ENCODE measurements around the gene LCLAT1. TPM values are rescaled to one million over a fixed set of nuclear protein-coding genes. Genes with fewer than 3 reads are reported as not detected.

LCLAT1 gene
- total RNA-seq, 1 donor from 2014 or later: 29.0 TPM

DNA sequence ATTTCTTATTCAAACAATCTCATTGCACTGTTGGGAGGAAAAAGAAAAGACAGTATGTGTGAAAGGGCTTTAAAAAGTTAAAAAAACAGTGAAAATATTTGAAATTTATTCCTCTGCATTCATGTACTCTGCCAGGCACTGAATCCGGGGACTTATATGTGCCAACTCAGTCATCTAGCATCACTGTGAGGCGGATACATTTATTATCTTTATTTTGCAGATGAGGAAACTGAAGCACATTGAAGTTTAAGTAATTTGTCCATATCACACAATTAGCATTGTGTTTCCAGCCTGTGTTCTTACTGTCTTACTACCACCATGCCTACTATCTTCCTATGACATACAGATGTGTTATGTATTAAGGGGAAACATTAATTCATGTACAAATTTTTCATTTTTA is 1.8 kb downstream of the LCLAT1 start:
- Mint-ChIP-seq H3K27ac (peak overlapping the region; percentile 97), H3K9me3 (no peaks in the 10 kb centered on the region), H3K36me3 (peaks cover 4% of the 10 kb centered on the region), H3K4me1 (ENCODE audit: unreplicated experiment) (peaks cover 34% of the 10 kb centered on the region), H3K27me3 (no peaks in the 10 kb centered on the region), H3K4me3 (peak overlapping the region; percentile 95)
- DNase-seq (ENCODE audit: extremely low spot score, unreplicated experiment): no peak
- TF ChIP-seq, protein P1, sequence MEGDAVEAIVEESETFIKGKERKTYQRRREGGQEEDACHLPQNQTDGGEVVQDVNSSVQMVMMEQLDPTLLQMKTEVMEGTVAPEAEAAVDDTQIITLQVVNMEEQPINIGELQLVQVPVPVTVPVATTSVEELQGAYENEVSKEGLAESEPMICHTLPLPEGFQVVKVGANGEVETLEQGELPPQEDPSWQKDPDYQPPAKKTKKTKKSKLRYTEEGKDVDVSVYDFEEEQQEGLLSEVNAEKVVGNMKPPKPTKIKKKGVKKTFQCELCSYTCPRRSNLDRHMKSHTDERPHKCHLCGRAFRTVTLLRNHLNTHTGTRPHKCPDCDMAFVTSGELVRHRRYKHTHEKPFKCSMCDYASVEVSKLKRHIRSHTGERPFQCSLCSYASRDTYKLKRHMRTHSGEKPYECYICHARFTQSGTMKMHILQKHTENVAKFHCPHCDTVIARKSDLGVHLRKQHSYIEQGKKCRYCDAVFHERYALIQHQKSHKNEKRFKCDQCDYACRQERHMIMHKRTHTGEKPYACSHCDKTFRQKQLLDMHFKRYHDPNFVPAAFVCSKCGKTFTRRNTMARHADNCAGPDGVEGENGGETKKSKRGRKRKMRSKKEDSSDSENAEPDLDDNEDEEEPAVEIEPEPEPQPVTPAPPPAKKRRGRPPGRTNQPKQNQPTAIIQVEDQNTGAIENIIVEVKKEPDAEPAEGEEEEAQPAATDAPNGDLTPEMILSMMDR (conservative IDR thresholded peaks at IDR 0.05): no peak

DNA sequence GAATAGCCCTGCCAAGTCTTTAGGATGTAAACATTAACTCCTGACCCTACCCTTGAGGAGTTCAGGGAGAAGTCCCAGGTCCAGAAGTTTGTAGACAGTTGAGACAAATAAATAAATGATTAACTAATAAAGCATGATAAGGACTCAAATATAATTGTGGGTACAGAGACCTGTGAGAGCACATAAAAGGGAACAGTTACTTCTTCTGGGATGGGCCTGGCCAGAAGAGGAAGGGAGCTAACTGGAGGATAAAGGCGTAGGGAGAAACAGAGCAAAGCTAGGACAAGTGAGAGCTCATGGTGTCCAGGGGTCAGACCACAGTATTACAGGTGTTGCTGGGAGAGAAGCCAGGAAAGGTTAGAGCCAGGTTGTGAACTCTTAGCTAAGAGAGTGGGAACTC is 3.0 kb downstream of the LCLAT1 start:
- Mint-ChIP-seq H3K4me1 (ENCODE audit: unreplicated experiment) (peaks cover 35% of the 10 kb centered on the region), H3K9me3 (no peaks in the 10 kb centered on the region), H3K4me3 (no peak overlapping the region), H3K36me3 (peaks cover 4% of the 10 kb centered on the region), H3K27me3 (no peaks in the 10 kb centered on the region), H3K27ac (no peak overlapping the region)
- TF ChIP-seq, protein P1 (conservative IDR thresholded peaks at IDR 0.05): no peak
- DNase-seq (ENCODE audit: extremely low spot score, unreplicated experiment): no peak

DNA sequence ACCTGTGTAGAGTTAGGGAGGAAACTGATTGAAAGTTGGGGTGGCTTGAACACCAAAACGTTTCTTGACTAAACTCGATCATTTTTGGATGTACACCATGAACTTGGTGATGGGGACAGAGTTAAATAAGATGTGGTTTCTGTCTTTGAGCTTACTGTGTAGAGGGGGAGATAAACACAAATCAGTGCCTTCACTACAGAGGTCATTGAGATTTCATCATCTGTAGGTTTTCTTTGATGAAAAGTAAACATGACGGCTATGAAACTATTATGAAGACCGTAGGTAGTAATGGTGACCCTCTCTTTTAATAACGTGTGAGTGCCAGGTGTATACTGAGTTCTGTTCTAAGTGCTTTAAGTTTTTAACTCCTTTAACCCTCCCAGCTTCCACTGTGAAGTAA is 6.5 kb downstream of the LCLAT1 start:
- no peaks in the 10 kb centered on the region for H3K27me3 Mint-ChIP-seq

DNA sequence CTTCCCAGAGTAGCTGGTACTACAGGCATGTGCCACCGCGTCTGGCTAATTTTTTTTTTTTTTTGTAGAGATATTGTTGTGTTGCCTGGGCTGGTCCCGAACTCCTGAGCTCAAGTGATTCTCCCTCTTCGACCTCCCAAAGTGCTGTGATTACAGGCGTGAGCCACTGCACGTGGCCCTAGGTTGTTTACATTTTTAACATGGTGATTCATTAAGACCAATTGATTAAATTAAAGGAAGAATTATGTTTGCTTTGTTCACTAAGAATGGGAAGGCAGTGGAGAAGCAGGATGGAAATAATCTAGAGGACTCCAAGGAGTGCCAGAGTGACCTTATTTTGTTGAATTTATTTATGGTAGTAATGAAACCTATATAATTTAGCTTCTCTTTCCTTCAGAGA is 7.5 kb downstream of the LCLAT1 start:
- peaks cover 6% of the 10 kb centered on the region for H3K9me3 Mint-ChIP-seq
- DNase-seq (ENCODE audit: extremely low spot score, unreplicated experiment): no peak
- H3K4me3 Mint-ChIP-seq: no peak overlapping the region
- H3K4me1 Mint-ChIP-seq (ENCODE audit: unreplicated experiment): peaks cover 21% of the 10 kb centered on the region
- TF ChIP-seq, protein P1 (conservative IDR thresholded peaks at IDR 0.05): no peak
- no peaks in the 10 kb centered on the region for H3K27me3 Mint-ChIP-seq
- H3K27ac Mint-ChIP-seq: no peak overlapping the region
- H3K36me3 Mint-ChIP-seq: peaks cover 4% of the 10 kb centered on the region

More for the DNA sequence above, 6.5 kb downstream of the LCLAT1 start:
- Mint-ChIP-seq H3K9me3 (peaks cover 6% of the 10 kb centered on the region), H3K27ac (no peak overlapping the region), H3K36me3 (peaks cover 4% of the 10 kb centered on the region), H3K4me3 (no peak overlapping the region), H3K4me1 (ENCODE audit: unreplicated experiment) (peaks cover 25% of the 10 kb centered on the region)
- TF ChIP-seq, protein P1 (conservative IDR thresholded peaks at IDR 0.05): no peak
- no peak for DNase-seq (ENCODE audit: extremely low spot score, unreplicated experiment)

DNA sequence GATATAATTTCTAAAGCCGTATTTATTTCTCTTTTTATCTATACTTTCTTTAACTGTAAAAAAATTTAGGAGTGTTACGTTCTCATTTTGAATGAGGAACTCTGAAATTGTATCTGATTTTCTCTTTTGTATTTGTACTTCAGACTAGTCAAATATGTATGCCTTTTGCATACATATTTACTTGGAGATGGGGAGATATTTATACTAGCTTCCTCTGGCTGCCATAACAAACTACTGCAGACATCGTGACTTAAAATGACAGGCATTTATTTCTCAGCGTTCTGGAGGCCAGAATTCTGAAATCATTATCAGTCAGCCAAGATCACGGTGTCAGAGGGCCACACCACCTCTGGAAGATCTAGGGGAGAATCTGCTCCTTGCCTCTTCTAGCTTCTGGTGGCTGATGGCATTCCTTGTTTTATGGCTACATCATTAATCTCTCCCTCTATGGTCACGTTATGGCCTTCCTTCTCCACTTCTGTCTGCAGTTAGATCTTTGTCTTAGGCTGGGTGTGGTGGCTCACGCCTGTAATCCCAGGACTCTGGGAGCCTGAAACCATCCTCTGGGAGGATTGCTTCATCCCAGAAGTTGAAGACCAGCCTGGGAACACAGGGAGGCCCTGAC is 8.2 kb downstream of the LCLAT1 start:
- no peak overlapping the region for H3K4me3 Mint-ChIP-seq
- H3K9me3 Mint-ChIP-seq: peaks cover 6% of the 10 kb centered on the region
- peaks cover 21% of the 10 kb centered on the region for H3K4me1 Mint-ChIP-seq (ENCODE audit: unreplicated experiment)
- H3K27me3 Mint-ChIP-seq: no peaks in the 10 kb centered on the region
- TF ChIP-seq, protein P1 (conservative IDR thresholded peaks at IDR 0.05): no peak
- H3K27ac Mint-ChIP-seq: no peak overlapping the region
- DNase-seq (ENCODE audit: extremely low spot score, unreplicated experiment): no peak
- H3K36me3 Mint-ChIP-seq: peaks cover 4% of the 10 kb centered on the region

Data from type B pancreatic cell (in vitro differentiated cells).